ENCODE measurements around the gene ZDHHC3.

DNA sequence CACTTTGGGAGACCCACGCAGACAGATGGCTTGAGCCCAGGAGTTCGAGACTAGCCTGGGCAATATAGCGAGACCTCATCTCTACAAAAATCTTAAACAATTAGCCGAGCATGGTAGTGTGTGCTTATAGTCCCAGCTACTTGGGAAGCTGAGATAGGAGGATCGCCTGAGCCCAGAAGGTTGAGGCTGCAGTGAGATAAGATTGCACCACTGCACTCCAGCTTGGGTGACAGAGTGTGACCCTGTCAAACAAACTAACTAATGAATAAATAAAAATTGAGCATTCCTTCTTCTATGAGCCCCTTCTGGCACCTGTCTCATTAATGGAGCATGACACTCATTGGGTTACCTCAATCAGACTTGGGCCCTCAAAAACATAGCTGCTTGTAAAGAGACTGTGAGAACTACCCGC, 7.5 kb downstream of the ZDHHC3 start:
- TF ChIP-seq FOXM1 (IDR thresholded peaks at IDR 0.05; ENCODE audit: borderline replicate concordance) (no peak), SUZ12 (IDR thresholded peaks at IDR 0.05) (no peak), FOXA1 (IDR thresholded peaks at IDR 0.05) (no peak), ARNT (IDR thresholded peaks at IDR 0.05) (no peak), L3MBTL2 (conservative IDR thresholded peaks at IDR 0.05) (no peak), ZNF384 (IDR thresholded peaks at IDR 0.05) (no peak)
- TF ChIP-seq, protein P1, sequence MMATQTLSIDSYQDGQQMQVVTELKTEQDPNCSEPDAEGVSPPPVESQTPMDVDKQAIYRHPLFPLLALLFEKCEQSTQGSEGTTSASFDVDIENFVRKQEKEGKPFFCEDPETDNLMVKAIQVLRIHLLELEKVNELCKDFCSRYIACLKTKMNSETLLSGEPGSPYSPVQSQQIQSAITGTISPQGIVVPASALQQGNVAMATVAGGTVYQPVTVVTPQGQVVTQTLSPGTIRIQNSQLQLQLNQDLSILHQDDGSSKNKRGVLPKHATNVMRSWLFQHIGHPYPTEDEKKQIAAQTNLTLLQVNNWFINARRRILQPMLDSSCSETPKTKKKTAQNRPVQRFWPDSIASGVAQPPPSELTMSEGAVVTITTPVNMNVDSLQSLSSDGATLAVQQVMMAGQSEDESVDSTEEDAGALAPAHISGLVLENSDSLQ (IDR thresholded peaks at IDR 0.05), result no peak
